Fibroblast of pulmonary artery (primary cell): ENCODE measurements around the gene ADAM10.
"Not testable (repeated sequence)": the region's sequence is repeated elsewhere in the genome, so short reads cannot be mapped to it uniquely, and the experiment has no call there.

Source experiments
- DNase-seq: peaks from one replicate; pipeline ENCODE4 v3.0.0-alpha.2; 2010; ENCODE audit warnings: low read depth
- H3K4me3 ChIP-seq: replicated peaks from 2 replicates; pipeline ENCODE4 v1.5.1; 2011; ENCODE audit warnings: low read depth, mild to moderate bottlenecking, control low read depth, low read length, moderate library complexity
- TF ChIP-seq, protein P1 (sequence below): IDR thresholded peaks from 2 replicates; pipeline ENCODE4 v1.5.1; 2011; ENCODE audit warnings: mild to moderate bottlenecking, control low read depth, low read length, inconsistent platforms; ENCODE audit errors: missing control alignments

ADAM10 gene

DNA sequence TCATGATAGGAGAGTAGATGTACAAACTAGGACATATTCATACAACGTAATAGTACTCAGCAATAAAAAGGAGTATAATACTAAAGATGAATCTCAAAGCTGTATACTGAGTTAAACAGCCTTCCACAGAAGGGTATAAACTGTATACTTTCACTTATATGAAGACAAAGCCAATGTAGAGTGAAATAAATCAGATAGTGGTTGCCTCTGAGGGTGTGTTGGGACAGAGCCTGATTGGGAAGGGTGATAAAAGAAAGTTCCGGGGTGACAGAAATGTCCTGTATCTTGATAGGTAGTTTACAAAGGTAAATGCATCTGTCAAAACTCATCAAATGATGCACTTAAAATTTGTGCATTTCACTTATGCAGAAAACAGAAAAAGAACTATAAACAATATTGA is 122.5 kb downstream of the ADAM10 start:
- TF ChIP-seq, protein P1, sequence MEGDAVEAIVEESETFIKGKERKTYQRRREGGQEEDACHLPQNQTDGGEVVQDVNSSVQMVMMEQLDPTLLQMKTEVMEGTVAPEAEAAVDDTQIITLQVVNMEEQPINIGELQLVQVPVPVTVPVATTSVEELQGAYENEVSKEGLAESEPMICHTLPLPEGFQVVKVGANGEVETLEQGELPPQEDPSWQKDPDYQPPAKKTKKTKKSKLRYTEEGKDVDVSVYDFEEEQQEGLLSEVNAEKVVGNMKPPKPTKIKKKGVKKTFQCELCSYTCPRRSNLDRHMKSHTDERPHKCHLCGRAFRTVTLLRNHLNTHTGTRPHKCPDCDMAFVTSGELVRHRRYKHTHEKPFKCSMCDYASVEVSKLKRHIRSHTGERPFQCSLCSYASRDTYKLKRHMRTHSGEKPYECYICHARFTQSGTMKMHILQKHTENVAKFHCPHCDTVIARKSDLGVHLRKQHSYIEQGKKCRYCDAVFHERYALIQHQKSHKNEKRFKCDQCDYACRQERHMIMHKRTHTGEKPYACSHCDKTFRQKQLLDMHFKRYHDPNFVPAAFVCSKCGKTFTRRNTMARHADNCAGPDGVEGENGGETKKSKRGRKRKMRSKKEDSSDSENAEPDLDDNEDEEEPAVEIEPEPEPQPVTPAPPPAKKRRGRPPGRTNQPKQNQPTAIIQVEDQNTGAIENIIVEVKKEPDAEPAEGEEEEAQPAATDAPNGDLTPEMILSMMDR, result no peak
- no peak overlapping the region for H3K4me3 ChIP-seq
- no peak for DNase-seq

DNA sequence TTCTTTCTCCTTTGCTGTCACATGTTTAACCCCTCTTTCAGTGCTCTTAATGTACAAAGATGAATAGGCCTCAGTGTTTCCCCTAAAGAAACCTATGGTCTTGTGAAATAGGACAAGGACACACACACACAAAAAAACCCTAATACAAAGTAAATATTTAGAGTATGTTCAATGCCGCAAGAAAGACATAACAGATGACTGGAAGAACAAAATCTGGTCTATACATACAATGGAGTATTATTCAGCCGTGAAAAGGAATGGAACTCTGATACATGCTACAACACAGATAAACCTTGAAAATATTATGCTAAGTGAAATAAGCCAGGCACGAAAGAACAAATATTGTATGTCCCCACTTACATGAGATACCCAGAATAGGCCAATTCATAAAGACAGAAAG is 123.1 kb downstream of the ADAM10 start:
- no peak for DNase-seq

DNA sequence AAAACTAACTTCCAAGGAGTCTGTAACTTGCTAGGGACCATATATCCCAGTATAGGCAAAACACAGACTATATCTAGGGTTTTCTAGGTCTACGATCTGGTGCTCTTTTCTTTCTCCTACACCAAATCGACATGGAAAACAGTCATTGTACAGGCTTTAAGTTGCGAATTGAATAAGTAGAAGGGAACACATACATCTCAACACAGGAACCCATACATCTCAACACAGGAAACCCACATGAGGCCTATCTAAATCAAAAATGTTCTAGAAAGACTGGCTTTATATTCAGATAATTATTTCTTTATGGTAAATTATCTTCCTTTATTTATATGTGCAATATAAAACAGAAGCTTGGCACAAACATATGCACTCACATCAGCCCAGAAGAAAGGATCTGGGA is 126.6 kb downstream of the ADAM10 start:
- DNase-seq, result no peak
- H3K4me3 ChIP-seq, result no peak overlapping the region
- TF ChIP-seq, protein P1, result no peak

More for the DNA sequence above, 123.1 kb downstream of the ADAM10 start:
- TF ChIP-seq, protein P1, result no peak
- H3K4me3 ChIP-seq, result no peak overlapping the region

DNA sequence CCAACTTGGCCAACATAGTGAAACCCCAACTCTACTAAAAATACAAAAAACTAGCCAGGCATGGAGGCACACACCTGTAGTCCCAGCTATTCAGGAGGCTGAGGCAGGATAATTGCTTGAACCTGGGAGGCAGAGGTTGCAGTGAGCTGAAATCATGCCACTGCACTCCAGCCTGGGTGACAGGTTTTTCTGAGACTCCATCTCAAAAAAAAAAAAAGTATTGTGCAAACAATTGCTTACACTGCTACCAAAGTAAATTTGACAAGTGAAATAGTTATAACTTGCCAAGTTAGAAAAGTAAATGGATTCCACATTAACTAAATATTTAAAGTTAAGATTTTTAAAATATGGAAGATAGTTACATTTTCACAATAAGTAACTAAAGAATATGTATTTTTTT is 129.2 kb downstream of the ADAM10 start:
- DNase-seq, H3K4me3 ChIP-seq: not testable (repeated sequence)

DNA sequence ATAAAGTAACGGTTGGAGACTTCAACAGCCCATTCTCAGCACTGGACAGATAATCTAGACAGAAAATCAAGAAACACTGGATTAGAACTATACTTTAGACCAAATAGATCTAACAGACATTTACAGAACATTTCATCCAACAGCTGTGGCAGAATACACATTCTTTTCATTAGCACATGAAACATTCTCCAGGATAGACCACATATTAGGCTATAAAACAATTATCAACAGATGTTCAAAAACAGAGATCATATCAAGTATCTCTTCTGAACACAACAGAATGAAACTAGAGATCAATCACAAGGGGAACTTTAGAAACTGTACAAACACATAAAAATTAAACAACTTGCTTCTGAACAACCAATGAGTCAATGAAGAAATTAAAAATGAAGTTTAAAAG is 133.3 kb downstream of the ADAM10 start:
- TF ChIP-seq, protein P1, result no peak
- DNase-seq, result no peak
- no peak overlapping the region for H3K4me3 ChIP-seq

DNA sequence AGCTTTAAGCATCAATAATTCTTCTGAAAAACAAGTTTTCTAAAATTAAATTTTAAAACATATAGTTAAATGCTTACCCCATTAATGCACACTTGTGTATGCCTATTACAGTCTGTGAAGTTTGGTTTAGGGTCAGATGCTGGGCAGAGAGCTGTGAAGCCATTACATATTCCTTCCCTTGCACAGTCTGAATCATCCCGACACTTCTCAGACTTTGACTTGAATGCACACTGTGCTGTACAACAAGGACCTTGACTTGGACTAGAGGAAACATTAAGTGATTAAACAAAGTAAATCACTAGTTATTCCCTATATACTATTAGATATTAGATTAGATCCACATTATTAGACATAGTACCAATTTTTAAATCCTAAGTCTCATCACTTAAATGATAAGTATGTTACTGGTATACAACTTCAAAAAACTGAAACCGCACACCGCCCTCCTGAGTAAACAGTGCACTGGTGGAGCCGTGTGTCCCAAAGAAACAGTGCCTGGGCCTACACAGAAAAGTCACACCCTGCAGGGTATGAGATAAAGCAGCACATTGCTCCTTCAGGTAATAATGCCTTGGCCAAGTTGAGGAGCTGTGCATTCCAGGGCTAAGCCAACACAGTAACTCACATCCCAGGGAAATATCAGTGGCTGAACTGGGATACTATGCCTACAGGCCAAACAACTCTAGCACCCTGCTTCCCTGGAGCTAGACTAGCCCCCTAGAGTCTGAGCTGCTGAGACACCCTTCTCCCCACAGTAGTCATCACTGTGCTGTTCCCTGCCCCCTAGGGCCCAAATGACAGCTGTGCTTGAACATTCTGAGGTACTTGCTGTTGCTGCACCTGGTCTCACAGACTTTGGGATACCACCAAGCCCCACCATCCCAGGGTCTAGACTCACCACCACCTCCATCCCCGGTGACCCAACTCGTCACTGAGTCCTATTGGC is 137.5 kb downstream of the ADAM10 start:
- TF ChIP-seq, protein P1, result no peak
- no peak overlapping the region for H3K4me3 ChIP-seq
- no peak for DNase-seq

DNA sequence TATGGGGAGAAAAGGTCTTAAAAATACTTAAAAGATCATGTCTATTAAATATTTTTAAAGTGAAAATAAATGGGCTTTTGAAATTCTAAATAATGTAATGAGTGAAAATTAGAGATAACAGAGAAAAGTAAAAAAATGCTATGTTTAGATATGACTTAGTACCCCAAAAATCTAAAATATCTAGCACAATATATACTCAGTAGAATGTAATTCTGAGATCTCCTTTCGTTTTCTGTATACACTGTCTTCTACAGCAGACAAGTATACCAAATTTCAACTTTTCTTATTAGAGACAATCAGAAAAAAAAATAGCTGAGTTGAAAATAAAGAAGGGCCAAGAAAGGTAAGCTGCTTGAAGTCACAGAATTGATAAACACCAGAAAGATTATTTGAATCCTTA is 140.8 kb downstream of the ADAM10 start:
- H3K4me3 ChIP-seq, result no peak overlapping the region
- DNase-seq, result no peak
- TF ChIP-seq, protein P1, result no peak
